ENCODE data around the gene IPP.
A peak's percentile ranks its signal among the peaks of the same experiment; 100 is the strongest.
"Not testable (repeated sequence)": the region's sequence is repeated elsewhere in the genome, so short reads cannot be mapped to it uniquely, and the experiment has no call there.

The IPP gene

DNA sequence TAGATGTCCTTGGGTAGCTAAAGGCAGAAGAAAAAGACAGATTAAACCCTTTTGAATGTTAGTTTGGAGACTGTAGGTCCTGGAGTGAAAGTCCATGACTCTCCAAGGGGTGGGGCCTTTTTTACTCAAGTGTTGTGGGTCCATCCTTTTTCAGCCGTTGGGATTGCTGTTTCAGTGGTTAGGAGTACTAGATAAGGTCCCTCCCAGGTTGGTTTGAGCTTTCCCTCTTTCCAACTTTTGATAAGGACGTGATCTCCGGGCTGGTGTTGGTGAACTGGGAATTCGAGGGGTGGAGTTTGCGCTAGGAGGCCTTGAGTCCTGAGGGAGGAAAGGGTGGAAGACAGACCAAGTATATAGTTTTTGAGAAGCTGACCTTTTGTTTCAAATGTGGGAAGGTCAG lies 5.2 kb upstream of the IPP start:
- no peak for DNase-seq (ENCODE audit: low spot score)
- Histone ChIP-seq H3K4me3 (no peak overlapping the region), H3K27ac (no peak overlapping the region)
- TF ChIP-seq, protein P1, sequence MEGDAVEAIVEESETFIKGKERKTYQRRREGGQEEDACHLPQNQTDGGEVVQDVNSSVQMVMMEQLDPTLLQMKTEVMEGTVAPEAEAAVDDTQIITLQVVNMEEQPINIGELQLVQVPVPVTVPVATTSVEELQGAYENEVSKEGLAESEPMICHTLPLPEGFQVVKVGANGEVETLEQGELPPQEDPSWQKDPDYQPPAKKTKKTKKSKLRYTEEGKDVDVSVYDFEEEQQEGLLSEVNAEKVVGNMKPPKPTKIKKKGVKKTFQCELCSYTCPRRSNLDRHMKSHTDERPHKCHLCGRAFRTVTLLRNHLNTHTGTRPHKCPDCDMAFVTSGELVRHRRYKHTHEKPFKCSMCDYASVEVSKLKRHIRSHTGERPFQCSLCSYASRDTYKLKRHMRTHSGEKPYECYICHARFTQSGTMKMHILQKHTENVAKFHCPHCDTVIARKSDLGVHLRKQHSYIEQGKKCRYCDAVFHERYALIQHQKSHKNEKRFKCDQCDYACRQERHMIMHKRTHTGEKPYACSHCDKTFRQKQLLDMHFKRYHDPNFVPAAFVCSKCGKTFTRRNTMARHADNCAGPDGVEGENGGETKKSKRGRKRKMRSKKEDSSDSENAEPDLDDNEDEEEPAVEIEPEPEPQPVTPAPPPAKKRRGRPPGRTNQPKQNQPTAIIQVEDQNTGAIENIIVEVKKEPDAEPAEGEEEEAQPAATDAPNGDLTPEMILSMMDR (IDR thresholded peaks at IDR 0.05) = no peak

DNA sequence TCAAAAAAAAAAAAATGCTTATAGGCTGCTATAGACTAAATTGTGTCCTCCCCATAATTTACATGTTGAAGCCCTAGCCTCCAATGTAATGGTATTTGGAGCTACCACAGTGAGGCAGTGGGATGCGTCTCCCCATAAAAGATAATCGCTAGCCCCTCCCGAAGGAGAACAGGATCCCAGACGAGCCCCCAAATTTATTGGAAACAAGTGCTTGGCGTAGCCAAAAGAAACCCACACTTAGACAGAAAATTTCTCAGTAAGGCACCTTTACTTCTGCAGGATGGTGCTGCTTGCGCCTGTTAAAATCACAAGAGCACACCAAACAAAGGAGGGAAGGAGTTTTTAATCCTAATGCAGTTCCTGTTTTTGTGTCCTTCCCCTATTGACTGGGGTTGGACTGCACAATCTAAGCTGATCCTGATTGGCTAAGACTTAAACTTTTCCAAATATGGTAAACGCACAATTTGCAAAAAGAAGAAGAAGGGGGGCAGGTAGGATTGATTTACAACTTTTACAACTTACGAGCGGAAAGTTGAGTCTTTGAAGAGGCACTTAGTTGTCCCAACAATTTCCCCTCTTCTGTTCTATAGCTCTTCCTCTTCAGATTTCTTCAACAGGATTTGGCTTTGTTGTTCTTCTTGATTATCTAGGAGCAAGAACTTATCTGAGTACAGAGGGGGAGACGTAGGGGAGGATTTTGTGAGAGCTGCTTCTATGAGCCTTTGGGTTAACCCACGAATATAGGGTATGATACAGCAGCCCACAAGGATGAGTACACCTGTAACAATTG lies 3.0 kb upstream of the IPP start:
- H3K4me3 ChIP-seq = no peak overlapping the region
- DNase-seq (ENCODE audit: low spot score) = no peak
- TF ChIP-seq, protein P1 (IDR thresholded peaks at IDR 0.05) = no peak
- H3K27ac ChIP-seq = no peak overlapping the region

DNA sequence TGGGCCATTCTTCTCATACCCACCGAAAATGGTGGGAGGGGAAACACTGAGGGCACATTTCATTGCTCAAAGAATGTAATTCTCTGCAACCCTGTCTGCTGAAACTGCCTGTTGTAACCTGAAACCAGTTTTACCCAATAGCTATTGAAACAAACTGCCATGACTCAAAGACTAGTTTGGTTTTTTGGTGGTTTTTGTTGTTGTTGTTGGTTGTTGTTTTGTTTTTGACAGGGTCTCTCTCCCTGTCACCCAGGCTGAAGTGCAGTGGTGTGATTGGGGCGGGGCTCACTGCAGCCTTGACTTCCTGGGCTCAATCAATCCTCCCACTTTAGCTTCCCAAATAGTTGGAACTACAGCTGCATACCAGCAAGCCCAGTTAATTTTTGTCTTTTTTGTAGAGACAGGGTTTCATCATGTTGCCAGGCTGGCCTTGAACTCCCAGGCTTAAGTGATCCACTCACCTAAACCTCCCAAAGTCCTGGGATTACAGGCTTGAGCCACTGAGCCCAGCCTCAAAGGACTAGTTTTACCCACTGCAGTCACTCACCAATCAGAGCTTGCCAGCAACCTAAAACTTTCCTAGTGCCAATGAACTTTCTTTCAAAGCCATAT lies 2.1 kb upstream of the IPP start:
- Histone ChIP-seq H3K4me3 (no peak overlapping the region), H3K27ac (no peak overlapping the region)
- DNase-seq (ENCODE audit: low spot score) = no peak
- TF ChIP-seq, protein P1 (IDR thresholded peaks at IDR 0.05) = no peak

DNA sequence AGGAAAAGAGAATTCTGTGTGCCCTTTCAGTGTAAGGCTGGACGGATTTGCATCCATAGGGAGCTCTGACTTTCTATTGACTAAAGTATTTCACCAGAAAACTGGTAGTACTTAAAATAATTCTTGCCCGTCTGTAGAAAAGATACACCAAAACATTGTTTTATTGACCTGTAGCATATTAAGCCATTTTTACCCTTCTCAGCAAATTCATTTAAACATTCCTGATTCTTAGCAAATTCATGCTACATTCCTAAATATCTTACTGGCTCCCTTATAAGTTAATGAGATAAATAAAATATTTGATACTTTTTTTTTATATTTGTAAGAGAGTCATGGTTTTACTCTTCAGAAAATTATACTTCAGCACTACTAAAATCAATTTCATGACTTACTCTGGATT lies 1.6 kb upstream of the IPP start:
- TF ChIP-seq, protein P1 (IDR thresholded peaks at IDR 0.05) = no peak
- no peak overlapping the region for H3K4me3 ChIP-seq
- no peak for DNase-seq (ENCODE audit: low spot score)
- no peak overlapping the region for H3K27ac ChIP-seq

DNA sequence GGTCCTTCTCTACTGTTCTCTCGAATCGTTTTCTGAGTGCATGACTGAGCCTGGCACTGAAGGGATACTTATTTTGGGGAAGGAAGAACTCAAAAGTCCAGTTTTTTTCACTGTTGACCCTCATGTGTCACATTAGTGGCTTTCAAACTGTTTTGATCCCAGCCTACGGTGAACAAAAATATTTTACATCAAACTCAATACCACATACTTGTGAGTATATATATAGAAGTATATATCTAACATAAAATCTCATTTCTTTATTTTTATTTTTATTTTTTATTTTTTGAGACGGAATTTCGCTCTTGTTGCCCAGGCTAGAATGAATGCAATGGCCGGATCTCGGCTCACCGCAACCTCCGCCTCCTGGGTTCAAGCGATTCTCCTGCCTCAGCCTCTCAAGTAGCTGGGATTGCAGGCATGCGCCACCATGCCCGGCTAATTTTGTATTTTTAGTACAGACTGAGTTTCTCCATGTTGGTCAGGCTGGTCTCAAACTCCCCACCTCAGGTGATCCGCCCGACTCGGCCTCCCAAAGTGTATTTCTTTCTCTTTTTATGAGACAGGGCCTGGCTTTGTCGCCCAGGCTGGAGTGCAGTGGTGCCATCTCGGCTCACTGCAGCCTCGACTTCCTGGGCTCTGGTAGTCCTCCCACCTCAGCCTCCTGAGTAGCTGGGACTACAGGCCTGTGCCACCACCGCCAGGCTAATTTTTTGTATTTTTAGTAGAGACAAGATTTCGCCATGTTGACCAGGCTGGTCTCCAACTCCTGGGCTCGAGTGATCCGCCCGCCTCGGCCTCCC lies 786 bp upstream of the IPP start:
- Histone ChIP-seq H3K4me3 (peak overlapping the region; percentile 87), H3K27ac (peak overlapping the region; percentile 92 to 99)
- not testable (repeated sequence) for DNase-seq (ENCODE audit: low spot score)

DNA sequence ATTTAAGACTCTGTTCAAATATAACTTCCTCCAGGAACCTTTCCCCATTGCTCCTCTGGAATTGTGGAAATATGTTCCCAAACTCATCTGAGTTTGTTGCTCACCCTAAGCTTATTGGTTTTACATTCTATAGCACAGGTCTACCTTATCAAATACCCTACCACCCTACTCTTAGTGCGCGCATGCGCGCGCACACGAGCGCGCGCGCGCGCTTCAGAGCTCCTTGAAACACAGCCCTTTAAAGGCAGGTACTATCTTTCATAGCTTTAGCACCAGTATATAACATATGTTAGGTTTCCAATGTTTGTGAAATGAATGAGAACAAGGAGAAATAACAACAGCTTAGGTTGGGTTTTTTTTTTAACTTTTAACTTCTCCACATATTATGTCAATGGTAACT lies 3.5 kb downstream of the IPP start:
- H3K4me3 ChIP-seq = no peak overlapping the region
- DNase-seq (ENCODE audit: low spot score) = no peak
- TF ChIP-seq, protein P1 (IDR thresholded peaks at IDR 0.05) = no peak
- H3K27ac ChIP-seq = no peak overlapping the region

DNA sequence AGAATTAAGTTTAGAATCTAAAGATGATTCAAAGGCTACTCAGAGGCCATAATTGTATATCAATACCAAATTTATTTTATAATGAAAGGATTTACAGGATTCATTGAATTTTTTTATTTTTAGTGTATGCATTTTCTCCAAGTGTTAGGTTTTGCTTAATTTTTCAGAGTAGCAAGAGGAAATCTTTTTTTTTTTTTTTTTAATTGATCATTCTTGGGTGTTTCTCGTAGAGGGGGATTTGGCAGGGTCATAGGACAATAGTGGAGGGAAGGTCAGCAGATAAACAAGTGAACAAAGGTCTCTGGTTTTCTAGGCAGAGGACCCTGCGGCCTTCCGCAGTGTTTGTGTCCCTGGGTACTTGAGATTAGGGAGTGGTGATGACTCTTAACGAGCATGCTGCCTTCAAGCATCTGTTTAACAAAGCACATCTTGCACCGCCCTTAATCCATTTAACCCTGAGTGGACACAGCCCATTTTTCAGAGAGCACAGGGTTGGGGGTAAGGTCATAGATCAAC lies 10.8 kb downstream of the IPP start:
- not testable (repeated sequence) for H3K27ac ChIP-seq; DNase-seq (ENCODE audit: low spot score); H3K4me3 ChIP-seq
